ENCODE measurements around the gene EIF1.
"Not testable (repeated sequence)": the region's sequence is repeated elsewhere in the genome, so short reads cannot be mapped to it uniquely, and the experiment has no call there.

EIF1 gene

DNA sequence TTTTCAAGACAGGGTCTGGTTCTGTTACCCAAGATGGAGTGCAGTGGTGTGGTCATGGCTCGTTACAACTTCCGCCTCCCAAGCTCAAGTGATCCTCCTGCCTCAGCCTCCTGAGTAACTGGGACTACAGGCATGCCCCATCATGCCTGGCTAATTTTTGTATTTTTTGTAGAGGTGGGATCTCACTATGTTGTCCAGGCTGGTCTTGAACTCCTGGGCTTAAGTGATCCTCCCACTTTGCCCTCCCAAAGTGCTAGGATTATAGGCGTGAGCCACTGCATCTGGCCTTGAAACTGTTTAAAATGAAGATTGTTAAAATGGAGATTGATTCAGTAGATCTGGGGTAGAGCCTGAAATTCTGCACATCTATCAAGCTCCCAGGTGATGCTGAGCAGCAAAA, 12.2 kb downstream of the EIF1 start:
- DNase-seq (ENCODE audit: low read depth, low spot score) = not testable (repeated sequence)

DNA sequence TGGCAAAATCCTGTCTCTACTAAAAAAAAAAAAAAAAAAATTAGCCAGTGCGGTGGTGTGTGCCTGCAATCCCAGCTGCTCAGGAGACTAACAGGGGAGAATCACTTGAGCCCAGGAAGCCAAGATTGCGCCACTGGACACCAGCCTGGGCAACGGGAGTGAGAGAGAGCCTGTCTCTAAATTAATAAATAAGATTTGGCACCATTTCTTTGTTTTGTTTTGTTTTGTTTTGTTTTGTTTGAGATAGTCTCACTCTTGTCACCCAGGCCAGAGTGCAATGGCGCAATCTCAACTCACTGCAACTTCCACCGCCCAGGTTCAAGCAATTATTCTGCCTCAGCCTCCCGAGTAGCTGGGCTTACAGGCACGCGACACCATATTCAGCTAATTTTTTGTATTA, 14.0 kb downstream of the EIF1 start:
- no peak for DNase-seq (ENCODE audit: low read depth, low spot score)

DNA sequence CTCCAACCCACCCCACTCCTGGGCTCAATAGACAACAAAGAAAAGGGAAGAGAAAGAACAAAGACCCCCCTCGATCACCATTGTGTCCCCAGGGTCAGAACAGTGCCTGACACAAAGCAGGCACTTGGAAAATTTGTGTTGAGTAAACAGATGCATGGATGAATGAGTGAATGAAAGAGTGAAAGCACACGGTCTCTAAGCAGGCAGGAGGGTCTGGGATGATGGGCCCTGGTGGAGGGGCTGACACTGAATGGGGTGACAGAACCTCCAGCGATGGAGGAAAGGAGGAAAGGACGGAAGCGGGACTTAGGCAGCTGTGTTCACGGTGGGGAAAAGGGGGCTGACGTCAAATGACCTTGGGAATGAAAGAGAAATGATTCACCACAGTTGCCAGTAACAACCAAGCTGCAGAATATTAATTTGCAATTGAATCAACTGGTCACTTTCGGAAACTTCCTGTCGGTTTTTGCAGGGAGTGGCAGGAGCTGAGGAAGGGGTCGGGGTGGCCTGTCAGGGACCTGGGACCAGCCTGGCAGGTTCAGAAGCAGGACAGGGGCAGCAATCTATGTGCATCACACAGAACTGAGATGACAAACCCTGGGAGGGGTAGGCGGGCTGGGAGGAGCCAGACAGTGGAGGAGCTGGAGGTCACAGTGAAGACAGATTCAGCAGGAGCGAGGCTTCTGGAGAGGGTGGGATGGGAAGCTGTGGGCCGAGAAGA, 16.7 kb downstream of the EIF1 start:
- DNase-seq (ENCODE audit: low read depth, low spot score) = peak; percentile 69

DNA sequence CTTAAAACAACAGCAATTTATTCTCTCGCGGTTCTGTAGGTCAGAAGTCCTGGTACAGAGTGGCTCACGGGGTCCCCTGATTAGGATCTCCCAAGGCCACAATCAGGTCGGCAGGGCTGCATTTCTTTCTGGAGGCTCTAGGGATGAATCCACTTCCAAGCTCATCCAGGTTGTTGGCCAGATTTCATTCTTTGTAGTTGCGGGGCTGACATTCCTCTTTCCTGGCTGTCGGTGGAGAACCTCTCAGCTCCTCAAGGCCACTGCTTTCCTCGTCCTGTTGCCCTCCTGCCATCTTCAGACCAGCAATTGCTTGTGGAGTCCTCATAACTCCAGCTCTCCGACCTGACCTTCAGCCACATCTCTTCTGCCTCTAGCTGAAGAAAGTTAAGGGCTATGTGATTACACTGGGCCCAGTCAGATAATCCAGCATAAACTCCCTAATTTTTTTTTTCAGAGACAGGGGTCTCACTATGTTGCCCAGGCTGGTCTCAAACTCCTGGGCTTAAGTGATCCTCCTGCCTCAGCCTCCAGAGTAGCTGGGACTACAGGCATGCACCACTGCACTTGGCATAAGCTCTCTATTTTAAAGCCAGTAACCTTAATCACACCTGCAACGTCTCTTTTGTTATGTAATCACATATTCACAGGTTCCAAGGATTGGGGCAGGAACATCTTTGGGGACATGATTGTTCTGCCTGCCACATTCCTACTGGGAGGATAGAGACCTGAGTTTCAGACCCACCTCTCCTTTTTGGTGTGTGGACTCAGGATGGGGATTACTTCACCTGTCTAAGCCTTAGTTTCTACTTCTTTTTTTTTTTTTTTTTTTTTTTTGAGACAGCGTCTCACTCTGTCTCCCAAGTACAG, 19.4 kb downstream of the EIF1 start:
- no peak for DNase-seq (ENCODE audit: low read depth, low spot score)

DNA sequence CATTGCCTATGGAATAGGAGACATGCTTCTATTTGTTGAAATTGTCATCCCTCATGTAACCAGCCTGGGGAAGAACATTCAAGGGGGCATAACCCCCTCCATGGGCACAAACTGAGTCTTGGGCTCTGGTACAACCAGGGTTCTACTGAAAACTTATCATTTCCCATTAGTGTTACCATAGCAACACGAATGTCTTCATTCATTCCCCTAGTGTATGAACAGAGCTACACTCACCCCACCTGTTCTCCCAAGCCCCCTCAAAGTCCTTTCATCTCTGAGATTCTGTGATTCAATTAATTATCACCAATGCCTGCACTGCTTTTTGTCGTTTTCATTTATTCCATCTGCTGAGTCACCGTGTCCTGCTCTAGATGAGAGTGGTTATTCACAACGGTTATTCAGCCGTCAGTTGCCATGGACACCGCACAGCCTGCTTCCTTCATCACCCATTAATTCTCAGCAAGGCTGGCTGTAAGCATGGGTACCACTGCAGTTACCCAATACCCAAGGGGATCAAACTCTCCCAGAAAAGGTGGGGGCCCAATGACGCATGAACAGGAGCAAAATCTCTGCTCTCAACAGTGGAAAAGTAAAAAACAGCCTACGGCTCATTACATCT, 21.9 kb downstream of the EIF1 start:
- DNase-seq (ENCODE audit: low read depth, low spot score) = peak; percentile 91

DNA sequence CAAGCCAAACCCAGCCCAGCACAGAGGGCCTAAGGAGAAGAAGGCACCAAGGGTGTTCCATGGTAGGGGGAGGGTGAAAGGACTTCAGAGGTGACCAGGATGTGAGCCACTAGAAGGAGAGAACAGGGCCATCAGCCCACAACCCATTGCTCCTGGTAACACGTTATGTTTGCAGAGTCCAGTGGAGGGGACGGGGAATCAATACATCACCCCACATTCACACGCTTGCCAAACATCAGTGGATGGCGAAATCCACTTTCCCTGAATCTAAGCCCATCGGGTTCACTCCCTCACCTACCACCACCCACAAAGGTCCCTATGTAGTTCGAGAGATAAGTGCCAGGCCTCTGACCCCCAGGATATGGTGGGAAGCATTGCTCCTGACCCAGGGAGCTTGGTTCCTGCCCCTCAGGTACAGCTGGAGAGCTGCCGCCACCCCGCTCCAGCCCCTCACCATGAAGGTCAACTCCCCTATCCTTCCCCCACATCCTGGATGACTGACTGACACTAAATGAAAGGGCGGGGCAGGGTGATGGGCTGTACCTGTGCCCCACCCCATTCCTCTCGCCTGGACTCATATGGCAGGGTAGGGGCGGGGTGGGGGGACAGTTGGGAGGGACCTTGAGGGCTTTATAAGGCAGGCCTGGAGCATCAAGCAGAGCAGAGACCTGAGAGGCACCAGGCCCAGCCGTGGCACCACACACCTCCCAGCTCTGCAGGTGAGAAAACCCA, 23.1 kb downstream of the EIF1 start, which contains the start of gene GAST:
TSS of gene GAST (plus strand) at position 663 of the 732 bp plus-strand sequence. CDS start 3,106 bp downstream, outside the sequence.
- DNase-seq (ENCODE audit: low read depth, low spot score) = no peak

DNA sequence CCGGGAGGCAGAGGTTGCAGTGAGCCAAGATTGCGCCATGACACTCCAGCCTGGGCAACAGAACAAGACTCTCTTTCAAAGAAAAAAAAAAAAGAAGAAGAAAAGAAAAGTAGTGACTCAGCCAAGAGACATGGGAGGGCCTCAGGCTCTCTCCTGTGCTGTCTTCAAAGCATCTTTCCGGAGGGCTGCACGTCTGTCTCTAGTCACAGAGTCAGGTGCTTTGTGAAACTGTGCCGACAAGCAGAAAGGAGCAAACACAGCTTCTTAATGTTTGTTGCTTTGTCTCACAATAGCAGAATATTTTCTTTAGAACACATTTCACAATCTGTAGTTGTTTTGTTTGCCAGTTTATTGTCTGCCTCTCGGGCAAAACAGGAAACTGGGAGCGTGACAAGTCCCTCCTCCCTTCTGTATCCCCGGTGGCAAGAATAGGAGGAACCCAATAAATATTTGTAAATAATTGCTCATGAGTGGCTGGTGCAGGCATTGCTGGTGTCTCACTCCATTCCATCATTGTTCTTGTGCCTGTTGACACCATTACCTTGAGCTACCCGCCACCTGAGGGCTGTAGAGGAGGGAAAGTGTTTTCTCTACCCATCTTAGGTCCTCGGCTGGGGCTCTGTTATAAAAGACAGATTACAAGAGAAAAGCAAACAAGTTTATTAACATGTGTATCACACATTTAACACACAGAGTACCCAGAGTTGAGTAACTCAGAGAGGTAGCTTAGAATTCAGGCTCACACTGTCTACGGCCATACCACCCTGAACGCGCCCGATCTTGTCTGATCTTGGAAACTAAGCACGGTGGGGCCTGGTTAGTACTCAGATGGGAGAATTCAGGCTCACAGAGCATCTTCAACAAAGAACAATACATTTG, 29.0 kb downstream of the EIF1 start:
- DNase-seq (ENCODE audit: low read depth, low spot score) = peak; percentile 44

DNA sequence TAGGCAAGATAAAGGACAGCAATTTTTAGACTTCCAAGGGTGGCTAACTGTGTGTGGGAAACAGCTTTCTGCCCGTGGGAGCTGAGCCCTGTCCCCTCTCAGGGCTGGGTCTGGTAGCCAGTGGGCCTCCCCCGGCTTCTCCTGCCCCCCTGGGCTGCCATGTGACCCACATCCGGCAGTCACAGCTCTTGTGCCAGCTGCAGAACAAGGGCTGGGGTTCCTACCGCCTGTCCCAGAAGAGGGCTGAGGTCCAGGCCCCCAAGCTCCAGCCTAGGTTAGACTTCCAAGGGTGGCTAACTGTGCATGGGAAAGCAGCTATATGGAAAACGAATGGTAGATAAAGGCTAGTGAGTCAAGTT, 29.6 kb downstream of the EIF1 start:
- DNase-seq (ENCODE audit: low read depth, low spot score) = no peak

DNA sequence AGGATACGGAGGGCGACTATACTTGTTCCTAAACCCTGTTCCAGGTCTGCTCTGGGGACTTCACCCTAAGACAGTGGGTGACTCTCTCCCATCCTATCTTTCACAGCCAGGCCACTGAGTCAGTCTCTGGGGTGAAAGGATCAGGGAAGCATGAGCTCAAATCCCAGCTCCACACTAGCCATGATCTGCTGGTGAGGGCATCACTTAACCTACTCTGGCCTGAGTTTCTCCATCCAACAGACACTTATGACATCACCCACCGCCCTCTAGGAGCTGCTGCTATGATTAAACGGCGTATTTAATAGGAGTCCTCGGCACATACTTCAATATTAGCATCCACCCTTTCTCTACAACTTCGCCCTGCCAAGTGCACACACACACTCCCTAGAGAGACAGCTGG, 33.5 kb downstream of the EIF1 start:
- no peak for DNase-seq (ENCODE audit: low read depth, low spot score)

DNA sequence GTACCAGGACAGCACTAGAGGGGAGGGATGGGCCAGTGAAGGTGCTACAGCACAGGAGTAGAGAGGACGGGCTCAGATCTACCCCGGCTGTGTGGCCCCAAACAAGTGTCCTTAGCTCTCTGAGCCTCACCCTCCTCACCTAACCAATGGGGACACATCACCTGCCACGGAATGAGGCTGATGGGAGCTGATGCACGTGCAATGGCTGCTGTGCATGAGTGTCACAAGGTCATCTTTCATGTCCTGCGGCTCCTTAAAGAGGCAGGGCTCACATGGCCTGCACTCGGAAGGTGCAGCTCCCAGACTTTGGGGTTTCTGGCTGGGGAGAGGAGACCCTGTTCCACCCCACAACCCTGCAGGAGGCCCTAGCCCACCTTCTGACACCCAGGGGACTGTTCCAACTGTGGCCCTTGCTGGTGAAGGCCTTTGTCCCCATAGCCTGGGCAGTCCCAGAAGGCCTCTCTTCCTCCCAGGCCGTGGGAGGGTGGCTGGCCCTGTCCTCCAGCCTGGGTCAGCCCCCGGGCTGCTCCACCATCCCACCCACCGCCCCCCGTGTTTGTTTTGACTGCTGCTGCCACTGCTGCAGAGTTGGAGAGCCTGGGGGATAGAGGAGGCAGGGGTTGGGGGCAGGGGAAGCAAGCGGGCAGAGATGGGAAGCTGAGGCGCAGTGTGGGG, 35.3 kb downstream of the EIF1 start:
- no peak for DNase-seq (ENCODE audit: low read depth, low spot score)

DNA sequence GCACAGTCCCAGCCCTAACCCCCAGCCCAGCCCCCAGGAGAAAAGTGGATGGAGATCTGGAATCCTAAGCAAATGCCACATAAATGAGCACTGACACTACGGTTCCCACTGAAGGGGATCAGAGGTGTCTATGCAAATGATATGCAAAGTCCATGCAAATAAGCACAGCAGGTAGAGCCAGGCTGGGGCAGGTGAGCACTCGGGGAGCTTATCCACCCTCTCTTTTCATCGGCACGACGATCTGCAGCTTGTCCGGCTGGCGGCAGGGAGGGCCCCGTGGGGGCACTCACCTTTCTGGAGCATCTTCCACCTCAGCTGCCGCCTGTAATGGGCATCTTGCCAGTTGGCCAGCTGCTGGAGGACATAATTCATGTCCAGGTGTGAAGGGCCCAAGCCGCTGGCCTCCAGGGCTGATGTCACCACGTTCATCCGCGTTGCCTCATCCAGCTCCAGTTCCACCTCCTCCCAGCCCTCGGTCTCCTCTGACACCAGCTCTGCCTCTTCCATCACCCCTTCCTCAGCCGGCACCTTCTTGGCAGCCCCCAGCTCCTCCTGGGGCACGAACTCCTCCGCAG, 35.9 kb downstream of the EIF1 start:
- DNase-seq (ENCODE audit: low read depth, low spot score) = no peak

DNA sequence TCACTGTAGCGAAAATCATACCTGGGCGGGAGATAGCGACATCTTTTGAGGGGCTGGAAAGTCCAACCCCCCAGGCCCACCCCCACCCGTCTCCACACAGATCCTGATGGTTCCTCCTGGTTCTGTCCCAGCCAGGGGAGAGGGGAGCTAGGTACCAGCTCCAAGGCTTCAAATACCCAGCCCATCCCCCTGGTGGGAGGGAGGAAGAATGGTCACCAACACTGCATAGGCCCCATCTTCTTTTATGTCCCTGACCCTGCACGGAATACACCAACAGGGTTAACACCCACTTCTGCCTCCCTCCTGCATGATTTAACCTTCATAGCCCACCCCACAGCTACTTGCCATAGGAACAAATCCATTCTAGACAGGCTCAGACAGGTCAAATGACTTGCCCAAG, 36.4 kb downstream of the EIF1 start:
- DNase-seq (ENCODE audit: low read depth, low spot score) = no peak

DNA sequence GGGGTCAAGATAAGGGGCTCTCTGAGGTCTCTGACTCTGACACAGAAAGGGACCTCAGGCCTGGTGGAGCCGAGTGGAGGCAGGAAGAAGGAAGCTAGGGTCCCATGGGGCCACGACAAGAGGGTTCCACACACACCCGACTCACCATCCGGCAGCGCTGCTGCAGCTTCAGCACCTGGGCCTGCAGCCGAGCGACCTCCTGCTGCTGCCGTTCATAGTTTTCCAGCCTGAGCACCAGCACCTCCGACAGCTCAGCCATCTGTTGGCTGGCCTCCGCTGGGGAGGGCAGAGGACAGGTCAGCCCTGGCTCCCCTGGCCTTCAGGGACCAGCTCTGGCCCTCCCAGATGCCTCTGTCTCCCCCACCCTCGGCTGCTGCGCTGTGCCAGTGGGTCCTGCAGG, 39.4 kb downstream of the EIF1 start:
- no peak for DNase-seq (ENCODE audit: low read depth, low spot score)

DNA sequence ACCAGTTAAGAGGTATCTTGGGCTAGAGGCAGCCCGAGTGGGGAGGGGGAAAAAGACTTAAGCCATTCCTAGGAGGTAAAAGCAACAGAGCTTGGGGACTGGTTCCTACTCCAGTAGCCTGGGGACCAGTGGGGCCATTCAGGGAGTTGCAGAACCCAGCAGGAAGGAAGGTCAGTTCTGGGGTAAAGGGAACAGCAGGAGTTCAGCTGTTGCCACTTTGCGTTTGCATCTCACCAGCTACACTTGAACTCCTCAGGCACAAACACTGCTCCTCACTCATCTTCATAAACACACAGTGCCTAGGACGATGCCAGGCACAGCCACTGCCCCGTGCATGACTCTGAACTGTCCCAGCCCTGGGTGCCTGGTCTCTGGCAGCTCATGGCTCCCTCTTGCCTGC, 41.8 kb downstream of the EIF1 start:
- DNase-seq (ENCODE audit: low read depth, low spot score) = no peak

DNA sequence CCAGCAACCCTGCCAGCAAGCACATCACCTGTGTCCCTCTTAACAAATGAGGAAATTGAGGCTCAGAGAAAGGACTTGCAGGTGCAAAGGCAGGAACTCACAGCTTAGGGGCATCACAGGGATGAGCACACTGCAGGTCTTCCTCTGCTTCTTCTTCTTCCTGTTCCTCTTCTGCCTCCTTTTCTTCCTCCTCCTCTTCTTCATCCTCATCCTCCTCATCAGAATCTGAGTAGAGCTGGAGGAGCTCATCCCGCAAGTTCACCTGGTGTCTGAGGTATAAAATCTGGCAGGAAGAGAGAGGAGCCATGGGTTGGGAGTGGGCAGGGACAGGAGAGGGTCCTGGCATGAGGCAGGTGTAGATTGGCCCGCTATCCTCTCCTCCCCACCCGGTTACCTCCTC, 43.2 kb downstream of the EIF1 start:
- no peak for DNase-seq (ENCODE audit: low read depth, low spot score)

DNA sequence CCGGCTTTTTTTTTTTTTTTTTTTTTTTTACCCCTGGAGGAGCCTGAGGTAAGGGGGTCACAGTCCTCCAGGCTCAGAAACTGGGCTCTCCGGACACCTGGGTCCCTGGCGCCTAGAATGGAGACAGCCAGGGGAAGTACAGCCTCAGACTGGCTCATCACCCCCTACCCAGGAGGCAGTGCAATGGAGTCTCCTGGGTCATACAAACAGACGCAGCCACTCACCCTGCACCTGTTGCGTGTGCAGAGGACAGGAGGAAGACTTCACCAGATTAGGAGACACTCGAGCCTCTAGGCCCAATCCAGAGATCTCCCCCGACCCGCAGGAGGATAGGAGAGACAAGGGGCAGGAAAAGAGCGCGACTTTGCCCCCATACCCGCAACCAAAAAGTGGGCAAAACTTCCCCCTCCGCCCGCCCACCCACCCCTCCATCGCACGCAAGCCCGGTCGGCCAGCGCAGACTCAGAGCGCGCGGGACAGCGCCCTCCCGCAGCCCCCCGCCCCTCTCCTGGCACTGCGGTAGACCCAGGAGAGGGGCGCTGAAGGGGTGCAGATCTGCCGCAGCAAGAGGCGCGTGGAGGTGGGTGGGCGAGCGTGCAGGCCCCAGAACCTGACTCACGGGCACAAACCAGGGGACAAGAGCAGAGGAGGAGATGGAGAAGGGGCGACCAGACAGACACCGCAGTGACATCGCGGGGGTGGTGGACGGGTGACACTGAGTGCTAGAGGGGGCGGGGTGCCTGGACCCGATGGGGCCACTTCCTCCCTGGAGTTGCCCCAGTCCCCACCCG, 44.9 kb downstream of the EIF1 start:
- DNase-seq (ENCODE audit: low read depth, low spot score) = no peak

DNA sequence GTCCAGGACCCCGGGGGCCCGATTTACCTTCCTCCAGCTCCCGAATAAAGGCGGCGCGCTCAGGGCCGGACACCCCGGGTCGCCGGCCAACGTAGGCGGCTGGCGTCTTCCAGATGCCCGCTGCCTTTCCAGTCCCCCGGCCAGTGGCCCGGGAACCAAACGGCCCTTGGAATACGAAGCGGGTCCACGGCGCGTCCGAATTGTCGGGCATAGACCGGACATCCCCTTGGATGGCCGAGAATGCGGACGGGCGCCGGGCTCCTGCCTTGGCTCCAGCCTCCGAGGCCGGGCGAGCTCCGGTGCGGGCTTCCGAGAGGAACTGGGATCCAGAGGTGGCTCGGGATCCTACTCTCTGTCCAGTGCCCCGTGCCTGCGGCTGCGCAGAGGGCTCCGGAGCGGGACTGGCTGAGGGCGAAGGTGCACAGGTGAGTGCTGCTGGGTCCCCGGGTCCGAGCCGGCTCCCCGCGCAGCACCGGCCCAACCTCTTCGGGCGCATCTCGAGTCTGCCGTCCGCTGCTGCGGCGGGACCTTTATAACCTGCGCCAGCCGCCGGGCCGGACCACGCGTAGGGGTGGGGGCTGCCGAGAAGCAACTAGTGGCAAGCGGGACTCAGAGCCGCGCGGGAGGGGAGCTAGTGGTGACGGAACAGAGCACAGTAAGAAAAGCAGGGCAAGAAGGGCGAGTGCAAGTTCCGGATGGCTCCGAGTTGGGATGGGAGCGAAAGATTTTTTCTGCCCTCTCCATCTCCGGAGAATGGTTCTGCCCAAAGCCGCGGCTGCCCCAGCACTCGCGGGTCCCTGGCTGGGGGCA, 45.7 kb downstream of the EIF1 start, which contains the start of gene HAP1:
TSS of gene HAP1 (minus strand) at position 505 of the 810 bp plus-strand sequence. CDS start at position 496, 9 bp downstream.
- peak; percentile 65 for DNase-seq (ENCODE audit: low read depth, low spot score)

DNA sequence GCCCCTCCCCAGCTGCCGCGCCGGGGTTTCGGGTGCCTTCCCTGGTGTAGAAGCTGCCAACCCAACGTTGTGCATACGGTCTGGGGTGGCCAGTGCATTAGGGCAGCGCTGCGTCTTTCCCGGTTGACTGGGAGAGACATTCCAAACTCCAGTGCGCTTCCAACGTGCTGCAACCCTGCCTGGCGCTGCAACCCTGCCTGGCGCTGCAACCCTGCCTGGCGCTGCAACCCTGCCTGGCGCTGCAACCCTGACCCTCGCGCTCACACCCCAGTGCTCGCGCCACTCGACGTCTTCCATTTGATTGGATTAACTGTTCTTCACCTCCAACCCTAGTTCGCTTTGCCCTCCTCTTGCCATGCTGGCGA, 46.2 kb downstream of the EIF1 start:
- no peak for DNase-seq (ENCODE audit: low read depth, low spot score)
